MM.1S (cell line): ENCODE measurements around the gene ZHX3.

Experiments
- EZH2 ChIP-seq: fragments of 300-600 bp; sonication (generic); optimal IDR thresholded peaks from 2 replicates; pipeline ENCODE3; 2017; ENCODE audit warnings: low read depth, mild to moderate bottlenecking, antibody characterized with exemption, low read length, mixed read lengths
- EZH2phosphoT487 ChIP-seq: fragments of 300-600 bp; sonication (generic); IDR thresholded peaks from 2 replicates; pipeline ENCODE4 v1.6.1; 2018; ENCODE audit warnings: antibody characterized with exemption, low read length
- TF ChIP-seq, protein P1 (sequence below): fragments of 300-600 bp; sonication (generic); IDR thresholded peaks from 2 replicates; pipeline ENCODE4 v1.5.1; 2016; ENCODE audit warnings: antibody characterized with exemption, low read length, mixed read lengths

DNA sequence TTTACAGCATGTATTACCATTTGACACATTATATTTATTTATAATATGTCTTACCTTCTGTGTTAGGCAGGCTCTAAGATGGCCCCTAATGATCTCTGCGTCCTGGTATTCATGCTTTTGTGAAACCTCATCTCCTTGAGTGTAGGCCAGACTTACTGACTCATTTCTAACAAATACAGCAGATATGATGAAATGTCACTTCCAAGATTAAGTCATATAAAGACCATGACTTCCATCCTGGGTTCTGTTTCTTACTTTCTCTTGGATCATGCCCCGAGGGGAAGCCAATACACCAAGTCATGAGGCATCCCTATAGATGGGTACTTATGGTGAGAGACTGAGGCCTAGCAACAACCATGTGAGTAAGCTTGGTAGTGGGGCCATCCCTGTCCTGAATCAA, 30.2 kb downstream of the ZHX3 start:
- no peak for TF ChIP-seq EZH2
- TF ChIP-seq, protein P1, sequence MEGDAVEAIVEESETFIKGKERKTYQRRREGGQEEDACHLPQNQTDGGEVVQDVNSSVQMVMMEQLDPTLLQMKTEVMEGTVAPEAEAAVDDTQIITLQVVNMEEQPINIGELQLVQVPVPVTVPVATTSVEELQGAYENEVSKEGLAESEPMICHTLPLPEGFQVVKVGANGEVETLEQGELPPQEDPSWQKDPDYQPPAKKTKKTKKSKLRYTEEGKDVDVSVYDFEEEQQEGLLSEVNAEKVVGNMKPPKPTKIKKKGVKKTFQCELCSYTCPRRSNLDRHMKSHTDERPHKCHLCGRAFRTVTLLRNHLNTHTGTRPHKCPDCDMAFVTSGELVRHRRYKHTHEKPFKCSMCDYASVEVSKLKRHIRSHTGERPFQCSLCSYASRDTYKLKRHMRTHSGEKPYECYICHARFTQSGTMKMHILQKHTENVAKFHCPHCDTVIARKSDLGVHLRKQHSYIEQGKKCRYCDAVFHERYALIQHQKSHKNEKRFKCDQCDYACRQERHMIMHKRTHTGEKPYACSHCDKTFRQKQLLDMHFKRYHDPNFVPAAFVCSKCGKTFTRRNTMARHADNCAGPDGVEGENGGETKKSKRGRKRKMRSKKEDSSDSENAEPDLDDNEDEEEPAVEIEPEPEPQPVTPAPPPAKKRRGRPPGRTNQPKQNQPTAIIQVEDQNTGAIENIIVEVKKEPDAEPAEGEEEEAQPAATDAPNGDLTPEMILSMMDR: no peak
- TF ChIP-seq EZH2phosphoT487: no peak
